NCI-H524 (cell line): ENCODE results near the gene CFAP92.
"Not testable (repeated sequence)": the region's sequence is repeated elsewhere in the genome, so short reads cannot be mapped to it uniquely, and the experiment has no call there.

Experiments
- DNase-seq, 2 experiments: peaks; one replicate each; lab custom pipeline; 2025; lab: John Stamatoyannopoulos, UW

CFAP92 gene

DNA sequence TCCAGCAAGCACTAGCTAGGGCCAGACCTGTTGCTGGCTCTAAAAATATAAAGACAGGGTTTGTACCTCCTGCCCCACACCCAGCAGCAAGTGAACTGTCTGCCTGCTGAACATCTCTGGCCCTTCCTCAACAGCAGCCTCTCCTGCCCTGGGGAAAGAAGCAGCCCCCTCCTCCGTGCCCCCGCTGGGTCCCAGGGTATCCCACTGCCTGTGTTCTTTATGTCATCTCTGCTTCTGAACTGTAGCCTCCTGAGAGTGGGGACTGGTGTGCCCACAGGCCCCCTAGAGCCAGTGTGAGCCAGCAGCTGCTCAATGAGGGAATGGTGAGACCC is 60.0 kb downstream of the CFAP92 start:
- no peak for DNase-seq

DNA sequence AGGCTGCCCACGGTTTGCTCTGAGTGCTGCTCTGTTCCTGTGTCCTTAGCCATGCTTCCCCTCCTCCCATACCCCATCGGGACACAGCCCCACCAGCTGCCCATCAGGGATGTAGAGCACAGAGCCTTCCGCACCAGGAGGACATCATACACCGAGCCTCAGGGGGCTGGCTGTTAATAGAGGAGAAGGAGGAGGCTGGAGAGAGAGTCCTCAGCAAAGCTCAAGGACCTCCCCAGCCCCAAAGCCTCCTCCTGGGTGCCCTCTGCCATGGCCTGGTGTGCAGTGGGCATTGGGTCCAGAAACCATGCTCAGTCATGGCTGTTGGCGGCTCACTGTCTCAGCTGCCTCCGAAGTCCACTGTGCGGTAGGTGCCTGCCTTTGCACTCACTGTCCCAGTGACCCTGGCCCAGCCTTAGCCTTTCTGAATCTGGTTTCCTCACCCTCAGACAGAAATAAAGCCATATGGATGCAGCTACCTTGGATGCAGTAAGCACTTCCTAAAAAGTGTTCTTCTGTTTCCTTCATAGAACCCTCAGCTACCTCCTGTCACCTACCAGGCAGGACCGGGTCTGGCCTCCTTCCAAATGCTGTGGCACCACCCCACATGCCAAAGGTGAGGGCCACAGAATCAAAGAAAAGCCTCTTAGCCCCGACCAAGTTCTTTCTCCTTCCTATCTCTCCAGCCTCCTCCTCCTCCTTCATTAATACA is 60.5 kb downstream of the CFAP92 start:
- no peak for DNase-seq

DNA sequence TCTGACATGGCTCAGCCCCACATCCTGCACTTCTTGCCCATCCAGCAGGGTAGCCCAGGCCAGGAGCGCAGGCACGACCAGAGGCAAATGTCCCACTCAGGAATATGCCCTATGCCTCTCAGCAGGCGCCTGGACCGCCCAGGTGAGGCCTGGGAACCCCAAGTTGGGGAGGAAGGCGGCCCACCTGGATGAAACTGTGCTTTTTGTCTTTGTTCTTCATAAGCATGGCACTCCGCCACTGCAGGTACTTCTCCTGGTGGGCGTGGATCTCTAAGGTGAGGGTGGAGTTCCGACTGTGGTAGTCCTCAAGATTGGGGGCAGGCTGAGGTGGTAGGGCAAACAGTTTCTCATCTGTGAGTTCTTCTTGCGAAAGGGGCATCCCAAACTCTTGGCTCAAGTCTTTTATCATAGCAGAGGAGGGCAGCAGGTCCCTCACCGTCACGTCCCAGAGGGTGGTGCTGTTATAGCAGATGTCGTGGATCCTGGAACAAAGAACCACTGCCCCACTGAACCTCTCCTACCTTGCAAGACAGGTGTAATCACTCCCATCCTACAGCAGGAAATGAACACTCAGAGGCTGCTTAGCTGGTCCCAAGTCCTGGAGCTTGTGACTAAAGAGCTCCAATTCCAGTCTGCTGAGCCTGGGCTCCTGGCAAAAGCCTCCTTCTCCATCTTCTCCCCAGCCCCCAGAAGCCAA is 61.2 kb downstream of the CFAP92 start:
- DNase-seq: no peak

DNA sequence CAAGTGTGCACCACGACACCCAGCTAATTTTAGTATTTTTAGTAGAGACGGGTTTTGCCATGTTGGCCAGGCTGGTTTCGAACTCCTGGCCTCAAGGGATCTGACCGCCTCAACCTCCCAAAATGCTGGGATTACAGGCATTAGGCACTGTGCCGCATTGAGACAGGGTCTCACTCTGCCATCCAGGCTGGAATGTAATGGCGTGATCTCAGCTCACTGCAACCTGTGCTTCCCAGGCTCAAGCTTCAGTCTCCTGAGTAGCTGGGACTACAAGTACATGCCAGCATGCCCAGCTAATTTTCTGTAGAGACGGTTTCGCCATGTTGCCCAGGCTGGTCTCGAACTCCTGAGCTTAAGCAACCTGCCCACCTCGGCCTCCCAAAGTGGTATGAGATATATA is 62.8 kb downstream of the CFAP92 start:
- no peak for DNase-seq

DNA sequence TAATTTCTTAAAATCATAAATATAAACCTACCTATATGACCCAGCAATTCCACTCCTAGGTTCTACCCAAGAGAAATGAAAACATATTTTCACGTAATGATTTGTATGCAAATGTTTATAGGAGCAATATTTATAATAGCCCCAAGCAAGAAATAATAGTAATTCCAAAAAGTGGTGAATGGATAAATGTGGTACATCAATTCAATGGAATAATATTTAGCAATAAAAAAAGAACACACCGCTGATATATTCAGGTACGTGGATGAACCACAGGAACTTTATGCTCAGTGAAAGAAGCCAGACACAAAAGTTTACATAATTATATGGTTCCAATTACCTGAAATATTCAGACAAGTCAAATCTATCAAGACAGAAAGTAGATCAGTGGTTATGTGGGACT is 64.5 kb downstream of the CFAP92 start:
- DNase-seq: no peak

DNA sequence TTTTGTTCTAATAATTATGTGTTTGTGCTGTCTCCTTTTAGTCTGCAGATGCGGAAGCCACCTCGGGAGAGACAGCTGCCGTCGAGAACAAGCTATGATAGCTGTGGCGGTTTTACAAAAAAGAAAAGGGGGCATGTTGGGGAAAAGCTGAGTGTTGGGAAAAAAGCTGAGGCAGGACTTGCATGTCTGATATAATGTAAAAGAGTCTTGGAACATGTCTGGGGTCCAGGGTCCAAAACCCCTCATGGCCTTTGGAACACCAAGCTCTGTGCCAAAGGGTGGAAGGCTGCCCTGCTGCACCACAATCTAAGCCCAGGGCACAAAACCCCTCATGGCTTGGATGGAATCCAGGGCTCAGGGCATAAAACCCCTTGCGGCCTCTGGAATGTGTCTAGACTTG is 69.9 kb downstream of the CFAP92 start:
- not testable (repeated sequence) for DNase-seq

DNA sequence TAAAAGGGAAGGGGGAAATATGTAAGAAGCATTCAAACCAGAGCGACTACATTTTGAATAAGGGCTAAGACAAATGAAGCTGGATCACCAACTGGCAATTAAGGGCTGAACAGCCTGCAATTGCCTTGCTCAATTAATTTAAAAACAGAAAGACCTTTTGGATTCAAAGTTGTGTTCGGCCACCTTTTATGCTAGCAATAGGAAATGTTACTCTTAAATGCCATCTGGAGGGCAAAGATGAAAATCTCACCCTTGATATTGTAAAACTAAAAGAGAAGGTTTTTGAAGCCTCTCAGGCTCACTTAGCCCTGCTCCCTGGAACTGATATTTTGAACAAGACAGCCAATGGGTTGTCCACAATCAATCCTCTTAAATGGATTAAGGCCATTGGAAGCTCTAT is 70.3 kb downstream of the CFAP92 start:
- no peak for DNase-seq

DNA sequence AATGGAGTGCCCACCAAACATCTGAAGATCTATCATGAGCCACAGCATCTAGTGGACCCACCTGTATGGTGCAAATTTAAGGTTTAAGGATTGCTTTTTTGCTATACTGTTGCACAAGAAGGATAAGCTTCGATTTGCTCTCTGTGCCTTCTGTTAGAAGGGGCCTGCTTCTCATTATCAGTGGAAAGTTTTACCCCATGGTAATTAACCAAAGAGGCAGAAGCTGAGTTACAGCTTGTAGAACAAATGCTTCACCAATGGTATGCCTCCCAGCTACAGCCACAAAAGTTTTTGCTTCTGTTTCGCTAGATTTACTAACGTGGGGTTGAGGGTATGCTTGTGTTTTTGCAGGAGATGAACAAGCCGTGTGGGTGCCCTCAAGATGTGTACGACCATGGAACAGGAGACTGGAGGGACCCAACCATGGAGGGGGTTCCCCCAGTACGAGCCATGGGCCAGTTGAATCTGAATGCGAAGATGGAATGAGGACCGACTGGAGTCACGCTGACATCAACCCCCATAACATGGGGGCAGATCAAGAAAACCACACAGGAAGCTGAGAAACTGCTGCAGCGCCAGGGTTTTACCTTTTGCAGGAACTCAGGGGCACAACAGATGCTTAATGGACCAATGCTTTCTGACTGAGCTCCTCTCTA is 70.9 kb downstream of the CFAP92 start:
- DNase-seq: no peak

DNA sequence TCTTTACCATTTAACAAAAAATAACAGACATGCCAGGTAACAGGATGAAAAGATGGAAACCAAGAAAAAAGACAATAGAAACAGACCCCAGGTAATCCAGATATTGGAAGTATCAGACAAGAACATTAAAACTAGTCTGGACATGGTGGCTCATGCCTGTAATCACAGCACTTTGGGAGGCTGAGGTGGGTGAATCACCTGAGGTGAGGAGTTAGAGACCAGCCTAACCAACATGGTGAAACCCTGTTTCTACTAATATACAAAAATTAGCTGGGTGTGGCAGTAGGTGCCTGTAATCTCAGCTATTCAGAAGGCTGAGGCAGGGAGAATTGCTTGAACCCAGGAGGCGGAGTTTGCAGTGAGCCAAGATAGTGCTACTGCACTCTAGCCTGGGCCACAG is 73.9 kb downstream of the CFAP92 start:
- DNase-seq: no peak

DNA sequence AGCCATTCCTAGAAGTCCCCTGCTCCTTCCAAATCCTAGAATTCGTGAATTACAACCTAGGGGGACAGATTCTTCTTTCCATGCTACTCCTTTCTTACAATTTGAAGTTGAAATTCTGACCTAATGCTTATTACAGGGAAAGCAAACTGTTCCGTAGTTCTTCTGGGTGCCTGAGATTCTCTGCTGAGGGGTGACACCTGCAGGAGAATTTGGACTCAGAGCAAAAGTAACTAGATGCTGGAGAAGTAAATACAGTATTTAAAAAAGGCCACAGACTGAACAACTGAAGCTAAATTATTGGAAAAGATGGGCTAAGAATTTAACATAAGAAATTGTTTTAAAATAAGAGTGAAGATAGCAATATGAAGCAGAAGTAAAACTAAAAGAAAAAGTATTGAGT is 76.6 kb downstream of the CFAP92 start:
- DNase-seq: no peak

DNA sequence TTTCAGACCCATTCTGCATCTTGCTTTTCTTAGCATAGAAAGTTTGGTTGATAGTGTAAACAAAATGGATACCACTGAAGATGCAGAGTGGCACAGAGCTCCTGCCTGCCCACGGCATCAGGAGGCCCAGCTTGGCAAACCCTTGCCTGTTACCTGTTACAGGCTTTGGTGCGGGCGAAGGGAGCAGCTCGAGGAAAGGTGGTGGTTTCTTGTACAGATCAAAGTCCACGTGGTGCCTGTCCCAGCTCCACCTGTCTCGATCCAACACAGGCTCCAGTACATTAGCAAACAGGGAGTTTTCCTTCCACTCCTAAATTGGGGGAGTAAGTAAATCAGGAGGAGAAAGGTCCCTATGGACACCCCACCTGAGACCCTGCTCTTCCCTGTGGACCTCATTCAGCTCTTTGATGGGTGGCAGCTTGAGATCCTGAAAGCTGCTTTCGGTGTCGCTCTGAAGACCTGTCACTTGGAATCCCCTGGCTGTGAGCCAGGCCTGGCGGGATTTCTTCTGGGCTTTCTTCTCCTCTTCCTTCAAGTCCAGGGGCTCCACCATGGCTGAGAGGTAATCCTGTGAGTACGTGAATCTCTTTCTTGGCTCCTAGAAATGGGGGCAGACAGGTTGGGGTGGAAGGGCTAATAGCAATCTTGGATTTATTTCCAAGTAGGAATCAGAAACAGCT is 78.8 kb downstream of the CFAP92 start:
- no peak for DNase-seq

DNA sequence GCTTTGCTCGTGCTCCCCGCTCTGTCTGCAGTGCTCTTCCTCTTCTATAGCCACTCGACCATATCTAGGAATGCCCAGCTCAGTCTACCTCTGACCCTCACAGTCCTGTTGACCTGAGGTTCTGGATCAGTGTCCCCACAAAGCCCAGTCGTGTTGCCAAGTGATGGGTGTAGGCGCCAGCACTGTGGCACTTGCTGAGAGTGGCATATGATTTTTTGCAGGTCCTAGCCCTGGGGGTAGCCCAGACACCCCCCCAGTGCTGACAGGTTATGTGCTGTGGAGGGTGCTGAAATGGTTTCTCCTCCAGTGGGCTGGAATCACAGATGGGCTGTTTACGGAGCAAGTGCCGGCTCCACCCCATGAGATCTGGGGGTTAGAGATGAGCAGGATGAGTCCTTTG is 82.0 kb downstream of the CFAP92 start:
- DNase-seq: no peak

DNA sequence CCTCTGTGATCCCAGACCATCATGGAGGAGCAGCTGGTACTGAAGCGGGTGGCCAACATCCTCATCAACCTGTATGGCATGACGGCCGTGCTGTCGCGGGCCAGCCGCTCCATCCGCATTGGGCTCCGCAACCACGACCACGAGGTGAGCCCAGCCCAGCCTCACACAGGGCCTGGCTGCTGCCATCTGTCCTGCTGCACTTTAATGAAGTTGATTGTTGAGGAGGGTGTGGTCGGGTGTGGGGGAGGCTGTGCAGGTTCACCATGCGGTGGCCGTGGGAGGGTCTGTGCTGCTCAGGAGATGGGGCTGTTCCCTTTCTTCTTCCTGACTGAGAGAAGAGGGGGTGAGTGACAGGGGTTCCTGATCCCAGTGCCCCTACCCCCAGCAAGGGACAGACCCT is 83.9 kb downstream of the CFAP92 start:
- DNase-seq: no peak

DNA sequence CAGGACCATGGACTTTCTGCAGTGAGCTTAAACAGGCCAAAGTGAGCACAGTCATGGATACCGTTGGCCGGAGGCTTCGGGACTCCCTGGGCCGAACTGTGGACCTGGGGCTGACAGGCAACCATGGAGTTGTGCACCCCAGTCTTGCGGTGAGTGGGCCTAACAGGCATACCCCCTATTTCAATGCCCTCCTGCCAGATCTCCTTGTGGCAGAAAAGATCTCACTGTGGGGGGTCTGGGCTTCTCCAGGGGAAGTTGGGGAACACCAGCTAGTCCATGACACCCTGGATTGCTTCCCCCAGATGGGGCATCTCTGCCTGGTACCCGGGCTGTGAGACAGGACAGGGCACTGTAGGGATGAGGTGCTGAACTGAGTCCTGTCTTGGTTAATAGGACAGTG is 84.9 kb downstream of the CFAP92 start:
- no peak for DNase-seq

DNA sequence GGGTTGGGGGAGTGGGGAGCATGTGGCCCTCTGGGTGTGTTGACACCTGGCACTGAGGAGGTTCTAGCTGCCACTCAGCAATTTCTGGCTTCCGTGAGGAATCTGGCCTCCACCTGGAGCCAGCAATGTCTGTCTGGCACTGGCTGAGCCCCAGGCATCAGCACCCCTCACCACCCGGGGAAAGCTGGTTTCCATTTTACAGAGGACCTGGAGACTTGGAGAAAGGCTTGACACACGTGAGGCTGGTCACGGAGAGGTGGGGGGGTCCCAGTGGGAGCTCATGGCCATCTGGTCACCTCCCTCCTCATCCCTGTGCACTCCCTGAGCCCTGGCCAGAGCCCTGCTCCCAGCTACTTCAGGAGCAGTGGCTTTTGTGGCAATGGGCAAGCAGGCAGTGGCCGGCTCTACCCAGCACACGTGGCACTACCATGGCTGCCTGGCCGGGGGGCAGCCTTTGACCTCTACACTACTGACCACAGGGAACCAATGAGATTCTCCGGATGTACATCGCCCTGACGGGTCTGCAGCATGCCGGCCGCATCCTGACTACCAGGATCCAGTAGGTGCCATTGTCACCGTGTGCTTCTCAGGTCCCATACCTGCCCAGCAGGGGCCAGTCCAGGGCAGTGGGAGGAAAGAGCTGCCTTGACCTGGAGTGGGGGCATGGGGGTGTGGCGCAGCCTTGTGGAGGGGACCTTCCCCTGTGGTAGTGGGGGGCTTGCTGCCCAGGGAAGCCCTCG is 86.0 kb downstream of the CFAP92 start:
- no peak for DNase-seq

DNA sequence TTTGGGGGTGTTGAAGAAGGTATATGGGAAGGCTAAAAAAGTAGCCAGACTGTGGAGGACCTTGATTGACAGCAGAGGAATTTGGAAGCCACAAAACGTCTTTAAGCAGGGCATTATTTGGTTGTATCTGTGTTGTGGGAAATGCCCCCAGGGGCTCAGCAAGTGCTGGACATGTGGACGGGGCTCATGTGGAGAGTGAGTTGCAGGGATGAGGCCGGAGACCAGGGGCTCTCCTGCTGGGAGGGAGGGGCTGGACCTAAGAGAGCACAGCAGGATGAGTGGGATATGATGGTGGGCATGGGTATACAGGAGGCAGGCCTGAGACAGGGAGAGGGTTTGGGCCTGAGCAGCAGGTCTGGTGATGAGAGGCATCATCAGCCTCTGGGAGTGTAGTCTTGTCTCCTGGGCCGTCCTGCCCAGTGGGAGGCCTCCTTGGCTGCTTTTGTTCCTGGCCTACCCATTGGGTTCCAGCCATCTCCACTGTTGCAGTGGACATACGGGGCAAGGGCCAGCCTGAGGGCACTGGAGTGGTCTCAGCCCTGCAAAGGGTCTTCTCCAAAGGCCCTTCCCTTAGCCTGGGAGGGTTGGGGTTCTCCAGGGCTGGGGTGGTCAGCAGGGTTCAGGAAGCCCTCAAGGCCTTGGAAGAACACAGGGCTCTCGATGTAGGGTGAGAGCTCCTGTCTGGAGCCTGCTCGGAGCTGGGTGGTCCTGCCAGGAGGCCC is 86.9 kb downstream of the CFAP92 start:
- no peak for DNase-seq

DNA sequence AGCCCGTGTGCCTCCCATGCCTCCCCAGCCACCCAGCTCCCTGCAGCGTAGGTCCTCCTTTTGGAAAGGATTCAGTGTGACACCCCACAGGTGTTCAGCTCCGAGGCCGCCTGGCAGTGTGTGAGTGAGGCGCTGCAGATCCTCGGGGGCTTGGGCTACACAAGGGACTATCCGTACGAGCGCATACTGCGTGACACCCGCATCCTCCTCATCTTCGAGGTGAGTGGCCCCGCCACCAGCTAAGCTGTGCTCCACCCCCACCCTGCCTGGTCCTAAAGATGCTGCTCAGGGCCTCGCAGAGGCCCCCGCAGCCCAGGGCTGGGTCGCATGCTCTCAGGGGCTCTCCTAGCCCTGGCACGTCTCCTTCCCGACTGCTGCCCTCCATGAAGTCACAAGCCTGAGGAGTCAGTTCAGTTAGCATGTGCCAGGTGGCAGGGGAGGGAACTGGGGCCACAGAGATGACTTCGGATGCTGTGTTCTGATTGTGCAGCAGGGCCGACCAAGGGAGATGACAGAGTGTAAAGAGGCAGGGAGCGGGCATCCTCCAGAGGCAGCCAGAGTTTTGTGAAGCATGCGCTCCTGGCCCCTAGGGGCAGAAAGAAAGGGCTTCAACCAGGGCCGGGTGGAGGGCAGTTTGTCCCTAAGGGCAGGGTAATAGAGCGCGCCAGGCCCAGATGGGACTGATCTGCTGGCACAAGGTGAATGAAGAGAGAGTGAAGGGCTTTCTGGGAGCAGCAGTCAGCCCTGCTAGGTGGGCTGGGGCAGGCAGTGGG is 87.7 kb downstream of the CFAP92 start:
- no peak for DNase-seq

DNA sequence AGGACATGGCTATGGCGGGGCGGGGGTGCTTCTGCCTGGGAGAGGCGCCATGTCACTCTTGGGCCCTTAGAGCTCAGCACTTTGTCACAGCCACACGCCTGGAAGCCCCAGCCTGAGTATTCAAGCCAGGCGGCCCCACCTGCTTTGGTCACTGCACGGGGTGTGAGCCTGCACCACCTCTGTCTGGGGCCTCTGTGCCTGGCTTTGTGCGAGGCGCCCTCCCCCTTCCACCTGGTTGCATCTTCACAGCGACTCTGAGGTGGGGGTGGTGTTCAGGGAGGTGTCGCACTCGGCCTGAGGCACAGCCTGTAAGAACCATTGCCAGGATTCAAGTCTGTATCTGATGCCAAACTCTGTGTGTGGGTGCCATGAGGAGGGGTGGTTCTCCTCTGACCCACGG is 90.4 kb downstream of the CFAP92 start:
- no peak for DNase-seq

DNA sequence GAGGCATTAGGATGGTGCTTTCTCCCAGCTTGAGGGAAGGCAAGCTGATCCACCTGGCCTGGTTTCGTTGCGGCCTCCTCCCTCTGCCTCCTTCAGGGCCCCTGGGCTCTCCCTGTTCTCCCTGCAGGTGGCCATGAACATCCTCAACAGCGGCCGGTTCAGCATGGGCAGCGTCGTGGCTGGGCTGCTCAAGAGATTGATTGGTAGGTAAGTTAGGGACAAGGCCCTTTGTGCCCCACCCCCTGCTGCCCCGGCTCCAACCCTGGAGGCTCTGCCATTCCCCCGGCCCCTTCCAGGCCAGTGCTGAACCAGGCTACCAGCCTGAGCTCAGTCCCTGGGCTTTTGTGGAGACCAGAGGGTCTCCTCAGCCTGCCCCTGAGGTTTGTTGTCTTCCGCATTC is 91.5 kb downstream of the CFAP92 start:
- DNase-seq: no peak

DNA sequence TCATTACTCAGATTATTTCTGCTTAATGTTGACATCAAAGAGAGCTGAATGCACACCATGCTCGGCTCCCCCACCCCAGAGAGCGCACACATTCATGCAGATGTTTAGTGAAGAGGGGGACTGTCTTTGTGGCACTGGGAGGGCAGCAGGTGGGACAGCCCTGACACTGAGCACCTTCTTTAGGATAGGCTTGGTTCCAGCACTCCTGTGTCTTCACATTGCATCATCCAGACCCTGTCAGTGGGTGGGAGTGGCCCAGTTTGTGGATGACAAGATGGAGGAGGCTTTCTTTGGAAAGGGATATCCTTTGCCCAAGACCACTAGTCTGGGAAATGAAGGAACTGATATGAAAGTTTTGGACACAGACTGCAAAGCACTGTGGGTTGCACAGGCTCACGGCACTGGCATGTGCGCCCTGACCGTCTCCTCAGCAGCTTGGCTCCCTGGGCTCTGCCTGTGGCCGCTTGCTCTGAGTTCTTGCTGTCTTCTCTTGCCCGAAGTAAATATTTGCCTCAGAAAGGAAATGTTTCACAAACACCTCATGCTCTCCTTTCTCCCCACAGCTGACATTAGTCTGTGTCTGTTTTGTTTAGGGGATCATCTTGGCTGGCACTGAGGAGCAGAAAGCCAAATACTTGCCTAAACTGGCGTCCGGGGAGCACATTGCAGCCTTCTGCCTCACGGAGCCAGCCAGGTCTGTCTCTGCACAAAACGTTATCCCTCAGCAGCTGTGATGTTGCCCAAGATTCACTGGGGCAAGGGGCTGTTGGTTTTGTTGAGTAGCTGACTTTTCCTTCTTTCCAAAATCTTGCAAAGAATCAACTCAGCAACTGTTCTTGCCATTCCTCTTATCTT is 97.8 kb downstream of the CFAP92 start:
- no peak for DNase-seq
